GM23338 (cell line): ENCODE results near the gene TNS4. TPM values are rescaled to one million over a fixed set of nuclear protein-coding genes. Genes with fewer than 3 reads are reported as not detected.

ENCODE experiments used
- ATAC-seq: fragments of 200-7000 bp; cut with Tn5 transposase; 3 replicates; pipeline ENCODE4 v1.9.1; 2020
- DNase-seq: peaks from one replicate; pipeline ENCODE4 v3.0.0-alpha.2; 2015; ENCODE audit warnings: low spot score
- H2AFZ ChIP-seq: fragments of 200-600 bp; sonication (generic); 2 replicates; pipeline ENCODE4 v1.8.0; 2016; ENCODE audit warnings: antibody characterized with exemption, mild to moderate bottlenecking, moderate library complexity
- H3F3A ChIP-seq: fragments of 200-600 bp; sonication (generic); replicated peaks from 2 replicates; pipeline ENCODE4 v1.8.0; 2017; ENCODE audit warnings: antibody characterized with exemption, mixed run types, low read depth
- H3K27ac ChIP-seq: fragments of 200-600 bp; sonication (generic); 2 replicates; pipeline ENCODE4 v1.6.1; 2016; ENCODE audit warnings: low read depth
- H3K27me3 ChIP-seq: fragments of 200-600 bp; sonication (generic); 2 replicates; pipeline ENCODE4 v1.8.0; 2016; ENCODE audit warnings: mild to moderate bottlenecking, mixed run types, moderate library complexity; ENCODE audit not compliant: insufficient read depth
- H3K36me3 ChIP-seq: fragments of 200-600 bp; sonication (generic); 2 replicates; pipeline ENCODE4 v1.8.0; 2016; ENCODE audit warnings: mild to moderate bottlenecking; ENCODE audit not compliant: insufficient read depth
- H3K4me1 ChIP-seq: fragments of 200-600 bp; sonication (generic); 2 replicates; pipeline ENCODE4 v1.8.0; 2016; ENCODE audit warnings: mild to moderate bottlenecking, moderate library complexity; ENCODE audit not compliant: insufficient read depth
- H3K4me2 ChIP-seq: fragments of 200-600 bp; sonication (generic); 2 replicates; pipeline ENCODE4 v1.7.1; 2017; ENCODE audit warnings: mixed run types
- H3K4me3 ChIP-seq: fragments of 200-600 bp; sonication (generic); 2 replicates; pipeline ENCODE4 v1.6.1; 2016; ENCODE audit warnings: mixed run types
- H3K79me2 ChIP-seq: fragments of 200-600 bp; sonication (generic); replicated peaks from 2 replicates; pipeline ENCODE4 v1.8.0; 2017; ENCODE audit warnings: mild to moderate bottlenecking; ENCODE audit not compliant: insufficient read depth
- H3K9me2 ChIP-seq: fragments of 200-600 bp; sonication (generic); 2 replicates; pipeline ENCODE4 v1.8.0; 2017; ENCODE audit not compliant: insufficient read depth
- H4K20me1 ChIP-seq: fragments of 200-600 bp; sonication (generic); replicated peaks from 2 replicates; pipeline ENCODE4 v1.8.0; 2017; ENCODE audit warnings: mild to moderate bottlenecking; ENCODE audit not compliant: insufficient read depth
- H3K27ac Mint-ChIP-seq: 2 replicates; pipeline ENCODE4 v1.8.0; 2020; ENCODE audit warnings: inconsistent platforms, mild to moderate bottlenecking, moderate library complexity, mixed read lengths
- H3K27me3 Mint-ChIP-seq: 3 replicates; pipeline ENCODE4 v1.8.0; 2022; ENCODE audit warnings: low read depth, mild to moderate bottlenecking, moderate library complexity, mixed read lengths, inconsistent platforms; ENCODE audit not compliant: insufficient read depth, poor library complexity
- H3K36me3 Mint-ChIP-seq: 3 replicates; pipeline ENCODE4 v1.8.0; 2021; ENCODE audit warnings: low read depth, mild to moderate bottlenecking, inconsistent platforms, moderate library complexity, mixed read lengths
- H3K4me1 Mint-ChIP-seq: 3 replicates; pipeline ENCODE4 v1.8.0; 2020; ENCODE audit warnings: mild to moderate bottlenecking, inconsistent platforms, mixed read lengths
- H3K4me3 Mint-ChIP-seq: 3 replicates; pipeline ENCODE4 v1.8.0; 2021; ENCODE audit warnings: moderate library complexity, mild to moderate bottlenecking, inconsistent platforms, mixed read lengths
- H3K9me3 Mint-ChIP-seq: 3 replicates; pipeline ENCODE4 v1.8.0; 2020; ENCODE audit warnings: moderate library complexity, mild to moderate bottlenecking, inconsistent platforms, mixed read lengths
- CREB1 ChIP-seq: fragments of 250-450 bp; sonication (Bioruptor Pico); IDR thresholded peaks from 2 replicates; pipeline ENCODE4 v1.5.0; 2020; ENCODE audit warnings: low read depth, mild to moderate bottlenecking, moderate library complexity
- CTCF ChIP-seq, 2 experiments: fragments of 200-600 bp in 1 of 2; sonication (generic) in 1 of 2; conservative IDR thresholded peaks; 2 replicates each; pipeline versions ENCODE4 v1.5.1 to v1.6.1; 2016 to 2017; ENCODE audit warnings: antibody characterized with exemption in 2 of 2, low read depth in 2 of 2, mild to moderate bottlenecking in 2 of 2, moderate library complexity in 1 of 2
- ETS1 ChIP-seq: IDR thresholded peaks from 2 replicates; pipeline ENCODE4 v1.6.1; 2016; ENCODE audit warnings: antibody characterized with exemption
- EZH2 ChIP-seq: fragments of 200-600 bp; sonication (generic); IDR thresholded peaks from one replicate; pipeline ENCODE4 v1.8.0; 2017; ENCODE audit warnings: antibody characterized with exemption, mild to moderate bottlenecking, low read depth; ENCODE audit not compliant: unreplicated experiment
- POLR2AphosphoS5 ChIP-seq: IDR thresholded peaks from 2 replicates; pipeline ENCODE4 v1.6.1; 2016; ENCODE audit warnings: antibody characterized with exemption, low read depth
- REST ChIP-seq: IDR thresholded peaks from one replicate; pipeline ENCODE4 v1.6.1; 2018; ENCODE audit warnings: antibody characterized with exemption; ENCODE audit not compliant: unreplicated experiment
- STAT1 ChIP-seq: IDR thresholded peaks from one replicate; pipeline ENCODE4 v1.6.1; 2016; ENCODE audit warnings: antibody characterized with exemption; ENCODE audit not compliant: unreplicated experiment
- polyA plus RNA-seq: library from polyadenylated mRNA; unstranded; fragments of >200 nt; fragmentation: Nextera tagmentation; extraction: Ambion mirVana; gene quantifications from 2 replicates; pipeline ENCODE4 v1.2.1, GENCODE V29; 2016
- total RNA-seq: library from RNA; depleted of rRNA; stranded (reverse); fragments of >200 nt; shearing (Covaris generic); gene quantifications from 2 replicates; pipeline ENCODE4 v1.2.3, GENCODE V29; 2014

Gene TNS4
- total and polyA plus RNA-seq, 2 experiments from 2014 or later, result 0.31 to 4.9 TPM

- Histone ChIP-seq H3K27me3 (no peaks in the 10 kb centered on the region), H3K27ac (no peak overlapping the region), H3K79me2 (no peaks in the 10 kb centered on the region), H3K36me3 (no peaks in the 10 kb centered on the region), H2AFZ (peak overlapping the region; percentile 91), H3K4me2 (no peak overlapping the region), H3F3A (no peaks in the 10 kb centered on the region), H3K4me3 (no peak overlapping the region), H3K4me1 (no peaks in the 10 kb centered on the region), H3K9me2 (no peaks in the 10 kb centered on the region), H4K20me1 (no peaks in the 10 kb centered on the region)
- Mint-ChIP-seq H3K4me3 (no peak overlapping the region), H3K9me3 (peaks cover 6% of the 10 kb centered on the region), H3K4me1 (peaks cover 4% of the 10 kb centered on the region), H3K36me3 (peaks cover 1% of the 10 kb centered on the region; the same call in 1 of the 3 replicates), H3K27ac (no peak overlapping the region), H3K27me3 (peaks cover 12% of the 10 kb centered on the region)
- no peak for TF ChIP-seq POLR2AphosphoS5
- TF ChIP-seq CTCF (conservative IDR thresholded peaks at IDR 0.05; ENCODE audit: low read depth in 2 of 2), result no peak
- TF ChIP-seq CREB1 (CRISPR knock-in tag), result no peak
- no peak for TF ChIP-seq ETS1
- no peak for TF ChIP-seq REST
- no peak for TF ChIP-seq EZH2
- DNase-seq (no peak), ATAC-seq (no peak)
These were observed 68.4 kb downstream of the TNS4 start for GRCh38 chr17:40432864-40433528.

GRCh38 chr17:40431231-40431602 lies 70.2 kb downstream of the TNS4 start:
- Mint-ChIP-seq H3K4me1 (peaks cover 3% of the 10 kb centered on the region), H3K27ac (no peak overlapping the region), H3K9me3 (peaks cover 9% of the 10 kb centered on the region), H3K27me3 (peaks cover 10% of the 10 kb centered on the region), H3K36me3 (peaks cover 5% of the 10 kb centered on the region; the same call in 1 of the 3 replicates), H3K4me3 (no peak overlapping the region)
- DNase-seq (no peak), ATAC-seq (no peak)
- Histone ChIP-seq H3K4me3 (no peak overlapping the region), H2AFZ (no peak overlapping the region), H3K4me1 (no peaks in the 10 kb centered on the region), H3K36me3 (no peaks in the 10 kb centered on the region), H4K20me1 (no peaks in the 10 kb centered on the region), H3F3A (no peaks in the 10 kb centered on the region), H3K79me2 (no peaks in the 10 kb centered on the region), H3K9me2 (no peaks in the 10 kb centered on the region), H3K27me3 (no peaks in the 10 kb centered on the region), H3K27ac (no peak overlapping the region), H3K4me2 (no peak overlapping the region)
- TF ChIP-seq EZH2, result no peak
- no peak for TF ChIP-seq ETS1
- TF ChIP-seq STAT1, result no peak
